HG02571 (cell line): ENCODE data around the gene PPP6R3.
"Not testable (repeated sequence)": the region's sequence is repeated elsewhere in the genome, so short reads cannot be mapped to it uniquely, and the experiment has no call there.

Experiments
- ATAC-seq: cut with Tn5 transposase; IDR thresholded peaks from one replicate; pipeline ENCODE4 v1.9.1; 2021; ENCODE audit warnings: mild to moderate bottlenecking, moderate library complexity; ENCODE audit not compliant: unreplicated experiment

PPP6R3 gene

GRCh38 chr11:68460741-68461574 is at the start of gene PPP6R3:
Gene PPP6R3, plus strand, starts transcription at chr11:68460752. Its CDS starts 76,913 bp downstream, at chr11:68537665.
- peak; percentile 32 for ATAC-seq

GRCh38 chr11:68411501-68411991 is 49.0 kb upstream of the PPP6R3 start:
- ATAC-seq: no peak

- ATAC-seq: no peak
Observed at GRCh38 chr11:68412593-68413475, 47.7 kb upstream of the PPP6R3 start.

GRCh38 chr11:68413591-68413999 is 47.0 kb upstream of the PPP6R3 start:
- ATAC-seq: no peak

- no peak for ATAC-seq
Observed at GRCh38 chr11:68414496-68415221, 45.9 kb upstream of the PPP6R3 start.

GRCh38 chr11:68416070-68416578 is 44.4 kb upstream of the PPP6R3 start:
- no peak for ATAC-seq

- ATAC-seq: no peak
Observed at GRCh38 chr11:68418648-68419047, 41.9 kb upstream of the PPP6R3 start.

- ATAC-seq: no peak
Observed at GRCh38 chr11:68420171-68420570, 40.4 kb upstream of the PPP6R3 start.

- ATAC-seq: no peak
Observed at GRCh38 chr11:68423481-68423880, 37.1 kb upstream of the PPP6R3 start.

GRCh38 chr11:68424101-68424632 is 36.4 kb upstream of the PPP6R3 start:
- ATAC-seq: no peak

GRCh38 chr11:68424981-68425865 is 35.3 kb upstream of the PPP6R3 start:
- ATAC-seq: no peak

GRCh38 chr11:68425866-68426380 is 34.6 kb upstream of the PPP6R3 start:
- no peak for ATAC-seq

- ATAC-seq: no peak
Observed at GRCh38 chr11:68429661-68430060, 30.9 kb upstream of the PPP6R3 start.

- ATAC-seq: no peak
Observed at GRCh38 chr11:68430384-68430783, 30.2 kb upstream of the PPP6R3 start.

GRCh38 chr11:68430801-68431200 is 29.8 kb upstream of the PPP6R3 start:
- no peak for ATAC-seq

GRCh38 chr11:68431984-68432645 is 28.4 kb upstream of the PPP6R3 start:
- no peak for ATAC-seq

- no peak for ATAC-seq
Observed at GRCh38 chr11:68432874-68433273, 27.7 kb upstream of the PPP6R3 start.

GRCh38 chr11:68433541-68433940 is 27.0 kb upstream of the PPP6R3 start:
- ATAC-seq: no peak

- ATAC-seq: not testable (repeated sequence)
Observed at GRCh38 chr11:68434159-68434558, 26.4 kb upstream of the PPP6R3 start.
